ENCODE results near the gene SMIM29.

Gene SMIM29

GRCh38 chr6:34200340-34200971 is 48.4 kb downstream of the SMIM29 start:
- H3K4me3 Mint-ChIP-seq = no peak overlapping the region
- ATAC-seq = no peak
- no peak overlapping the region for H3K27ac Mint-ChIP-seq
- DNase-seq = no peak
- H3K9me3 Mint-ChIP-seq = no peaks in the 10 kb centered on the region
- peaks cover 19% of the 10 kb centered on the region for H3K4me1 Mint-ChIP-seq
- H3K27me3 Mint-ChIP-seq = no peaks in the 10 kb centered on the region

GRCh38 chr6:34196833-34197195 is 52.0 kb downstream of the SMIM29 start:
- Mint-ChIP-seq H3K9me3 (no peaks in the 10 kb centered on the region), H3K4me1 (peaks cover 18% of the 10 kb centered on the region), H3K4me3 (peak overlapping the region; percentile 84 to 95), H3K27me3 (no peaks in the 10 kb centered on the region), H3K27ac (peak overlapping the region in 1 of 2 donors; percentile 81)
- no peak for DNase-seq
- ATAC-seq = peak; percentile 11
